CD4-positive, alpha-beta memory T cell (primary cell): ENCODE results near the gene ACP2. TPM values are rescaled to one million over a fixed set of nuclear protein-coding genes. Genes with fewer than 3 reads are reported as not detected.

Experiments
- CTCF ChIA-PET: fragments of 350-600 bp; sonication (Branson Sonifier 250); formaldehyde crosslinking; loops from one replicate; lab custom pipeline; 2021; ENCODE audit warnings: inconsistent platforms; ENCODE audit not compliant: partially characterized antibody; lab: Charles Lee
- POLR2A ChIA-PET: fragments of 350-600 bp; sonication (Branson Sonifier 250); formaldehyde crosslinking; loops from one replicate; lab custom pipeline; 2021; ENCODE audit not compliant: partially characterized antibody; lab: Charles Lee
- DNase-seq, 5 donors: peaks; one replicate each; pipeline versions ENCODE4 v3.0.0 to v3.0.0-alpha.2; 2020 to 2022; ENCODE audit warnings: mixed read lengths in 1 of 5
- H3K27ac ChIP-seq: one replicate; pipeline ENCODE4 v1.7.0; 2013; ENCODE audit warnings: low read depth, low read length
- H3K27me3 ChIP-seq: 2 replicates; pipeline ENCODE4 v1.7.0; 2013; ENCODE audit warnings: mild to moderate bottlenecking, low read length, moderate library complexity; ENCODE audit not compliant: insufficient read depth
- H3K36me3 ChIP-seq: 2 replicates; pipeline ENCODE4 v1.7.0; 2013; ENCODE audit warnings: mild to moderate bottlenecking, low read length, moderate library complexity; ENCODE audit not compliant: insufficient read depth
- H3K4me1 ChIP-seq: 2 replicates; pipeline ENCODE4 v1.7.0; 2013; ENCODE audit warnings: mild to moderate bottlenecking, low read length, moderate library complexity; ENCODE audit not compliant: insufficient read depth
- H3K4me3 ChIP-seq, 2 donors: one replicate each; pipeline ENCODE4 v1.7.0; 2013; ENCODE audit warnings: low read length in 2 of 2, mild to moderate bottlenecking in 1 of 2
- H3K9me3 ChIP-seq, 2 donors: one replicate each; pipeline ENCODE4 v1.7.0; 2013; ENCODE audit warnings: low read length in 2 of 2, control low read depth in 1 of 2; ENCODE audit not compliant: control insufficient read depth in 1 of 2
- H3K27ac Mint-ChIP-seq, 7 donors: one replicate each; pipeline ENCODE4 v1.8.0; 2020 to 2021; ENCODE audit warnings: mixed read lengths in 7 of 7, mild to moderate bottlenecking in 6 of 7, inconsistent platforms in 3 of 7, moderate library complexity in 3 of 7
- H3K27me3 Mint-ChIP-seq, 2 donors: one replicate each; pipeline ENCODE4 v1.8.0; 2020 to 2021; ENCODE audit warnings: mixed read lengths in 2 of 2
- H3K36me3 Mint-ChIP-seq, 2 donors: one replicate each; pipeline ENCODE4 v1.8.0; 2020 to 2021; ENCODE audit warnings: mixed read lengths in 2 of 2, inconsistent platforms in 1 of 2, mild to moderate bottlenecking in 1 of 2
- H3K4me1 Mint-ChIP-seq, 4 donors: one replicate each; pipeline ENCODE4 v1.8.0; 2020 to 2021; ENCODE audit warnings: mixed read lengths in 4 of 4, mild to moderate bottlenecking in 1 of 4
- H3K4me3 Mint-ChIP-seq, 8 donors: one replicate each; pipeline ENCODE4 v1.8.0; 2020 to 2021; ENCODE audit warnings: mixed read lengths in 8 of 8, mild to moderate bottlenecking in 7 of 8, moderate library complexity in 6 of 8, inconsistent platforms in 3 of 8
- H3K9me3 Mint-ChIP-seq, 8 donors: one replicate each; pipeline ENCODE4 v1.8.0; 2020 to 2021; ENCODE audit warnings: mixed read lengths in 8 of 8, mild to moderate bottlenecking in 5 of 8, inconsistent platforms in 3 of 8, moderate library complexity in 1 of 8
- intact Hi-C: fragments of 100-400 bp; cut with micrococcal nuclease; formaldehyde crosslinking; loops from one replicate; pipeline ENCODE4 v1.15.1; 2023
- polyA plus RNA-seq, 2 donors: library from polyadenylated mRNA; unstranded; fragments of 300-500 nt; fragmentation: Illumina TruSeq; gene quantifications; one replicate each; pipeline ENCODE4 v1.2.3, GENCODE V29; 2021
- total RNA-seq, 2 experiments: library from RNA; stranded (reverse); gene quantifications; one replicate each; pipeline ENCODE4 v1.2.3, GENCODE V29; 2021

ACP2 gene
- total and polyA plus RNA-seq, 4 experiments from 2014 or later, result 11.4 to 23.7 (median 21.3) TPM

GRCh38 chr11:47269002-47269828 lies 20.6 kb upstream of the ACP2 start:
- peak overlapping the region; percentile 59 to 90 for H3K4me3 ChIP-seq
- H3K9me3 Mint-ChIP-seq, result no peaks in the 10 kb centered on the region

GRCh38 chr11:47268448-47269001 lies 19.9 kb upstream of the ACP2 start:
- H3K4me1 Mint-ChIP-seq, result peaks cover 38 to 54% (median 48%) of the 10 kb centered on the region in 4 donors
- Histone ChIP-seq H3K27ac (peak overlapping the region; percentile 79), H3K36me3 (no peaks in the 10 kb centered on the region), H3K4me1 (peaks cover 53% of the 10 kb centered on the region), H3K4me3 (peak overlapping the region in 1 of 2 donors; percentile 90), H3K27me3 (no peaks in the 10 kb centered on the region), H3K9me3 (no peaks in the 10 kb centered on the region)
- H3K36me3 Mint-ChIP-seq, result peaks cover 0 to 15% of the 10 kb centered on the region in 2 donors
- H3K9me3 Mint-ChIP-seq, result no peaks in the 10 kb centered on the region
- ChIA-PET POLR2A (interaction anchor here (0.7 to 4.5 kb wide), 8 partner anchors 9 to 158 kb away, joined by 3 to 57 read pairs (median 6); partner anchors contain the start of genes ACP2, ARFGAP2, DDB2 and NR1H3), CTCF (interaction anchor here (1.1 to 1.5 kb wide), 3 partner anchors 20 to 53 kb away, joined by 4 to 6 read pairs (median 5); partner anchors contain the start of genes ACP2 and DDB2)
- peak overlapping the region; percentile 87 to 95 (median 92) for H3K4me3 Mint-ChIP-seq
- peak overlapping the region; percentile 94 to 100 (median 96) for H3K27ac Mint-ChIP-seq
- DNase-seq, result no peak
- intact Hi-C loops, result loop anchor here (1.0 to 10.0 kb wide), 9 partner anchors 20 to 1424 kb away; partner anchors contain the start of genes ACP2, CKAP5, CRY2 and KBTBD4
- H3K27me3 Mint-ChIP-seq, result no peaks in the 10 kb centered on the region

More at GRCh38 chr11:47269002-47269828, 20.6 kb upstream of the ACP2 start:
- no peaks in the 10 kb centered on the region for H3K9me3 ChIP-seq
- Mint-ChIP-seq H3K27ac (peak overlapping the region; percentile 94 to 100 (median 96)), H3K4me1 (peaks cover 41 to 60% (median 52%) of the 10 kb centered on the region in 4 donors), H3K27me3 (no peaks in the 10 kb centered on the region), H3K4me3 (peak overlapping the region; percentile 87 to 95 (median 92)), H3K36me3 (peaks cover under 1 to 22% of the 10 kb centered on the region in 2 donors)
- intact Hi-C loops, result loop anchor here (1.0 to 10.0 kb wide), 9 partner anchors 21 to 1424 kb away; partner anchors contain the start of genes ACP2, CKAP5, CRY2 and KBTBD4
- H3K36me3 ChIP-seq, result peaks cover 6% of the 10 kb centered on the region
- H3K27ac ChIP-seq, result peak overlapping the region; percentile 79
- peak; percentile 84 to 90 (median 87) for DNase-seq
- no peaks in the 10 kb centered on the region for H3K27me3 ChIP-seq
- peaks cover 53% of the 10 kb centered on the region for H3K4me1 ChIP-seq
- ChIA-PET CTCF (interaction anchor here (1.4 to 1.9 kb wide), 3 partner anchors 21 to 143 kb away, joined by 5 to 6 read pairs (median 6); partner anchors contain the start of genes ACP2 and DDB2), POLR2A (interaction anchor here (1.0 to 4.5 kb wide), 9 partner anchors 10 to 139 kb away, joined by 3 to 57 read pairs (median 11); partner anchors contain the start of genes ACP2, ARFGAP2, DDB2 and NR1H3)

- Histone ChIP-seq H3K4me1 (peaks cover 52% of the 10 kb centered on the region), H3K27ac (no peak overlapping the region), H3K4me3 (peak overlapping the region in 1 of 2 donors; percentile 90), H3K36me3 (no peaks in the 10 kb centered on the region), H3K27me3 (no peaks in the 10 kb centered on the region), H3K9me3 (no peaks in the 10 kb centered on the region)
- H3K27me3 Mint-ChIP-seq, result no peaks in the 10 kb centered on the region
- peaks cover 0 to 15% of the 10 kb centered on the region in 2 donors for H3K36me3 Mint-ChIP-seq
- no peaks in the 10 kb centered on the region for H3K9me3 Mint-ChIP-seq
- ChIA-PET POLR2A (interaction anchor here (0.6 to 4.5 kb wide), 9 partner anchors 8 to 159 kb away, joined by 3 to 57 read pairs (median 6); partner anchors contain the start of genes ACP2, ARFGAP2, DDB2 and NR1H3), CTCF (interaction anchor here (1.1 to 1.5 kb wide), 3 partner anchors 20 to 53 kb away, joined by 4 to 6 read pairs (median 5); partner anchors contain the start of genes ACP2 and DDB2)
- intact Hi-C loops, result loop anchor here (5.0 to 10.0 kb wide), 2 partner anchors 309 to 1423 kb away; partner anchors contain the start of genes CRY2, KBTBD4 and NDUFS3
- H3K4me1 Mint-ChIP-seq, result peaks cover 36 to 49% (median 43%) of the 10 kb centered on the region in 4 donors
- peak overlapping the region in 6 of 8 donors; percentile 5 to 95 (median 81) for H3K4me3 Mint-ChIP-seq
- DNase-seq, result no peak
- peak overlapping the region in 6 of 7 donors; percentile 94 to 100 (median 96) for H3K27ac Mint-ChIP-seq
These were observed 19.3 kb upstream of the ACP2 start for GRCh38 chr11:47267876-47268275.

GRCh38 chr11:47264521-47264920 lies 15.9 kb upstream of the ACP2 start:
- no peak overlapping the region for H3K4me3 ChIP-seq
- intact Hi-C loops, result loop anchor here (10.0 kb wide), 1 partner anchor 1420 kb away; the partner anchor contains the start of gene CRY2
- no peak overlapping the region for H3K27ac ChIP-seq
- peaks cover 15 to 27% (median 21%) of the 10 kb centered on the region in 4 donors for H3K4me1 Mint-ChIP-seq
- no peaks in the 10 kb centered on the region for H3K9me3 ChIP-seq
- H3K27me3 ChIP-seq, result no peaks in the 10 kb centered on the region
- H3K4me1 ChIP-seq, result peaks cover 31% of the 10 kb centered on the region
- H3K4me3 Mint-ChIP-seq, result no peak overlapping the region
- no peaks in the 10 kb centered on the region for H3K9me3 Mint-ChIP-seq
- DNase-seq, result no peak
- CTCF ChIA-PET, result interaction anchor here (1.4 to 4.4 kb wide), 5 partner anchors 16 to 190 kb away, joined by 3 to 21 read pairs (median 7); partner anchors contain the start of genes ACP2, ARFGAP2 and DDB2
- H3K36me3 ChIP-seq, result no peaks in the 10 kb centered on the region
- POLR2A ChIA-PET, result interaction anchor here (1.1 to 2.0 kb wide), 3 partner anchors 16 to 87 kb away, joined by 4 to 13 read pairs (median 9); partner anchors contain the start of genes ACP2 and DDB2
- H3K36me3 Mint-ChIP-seq, result peaks cover 0 to 5% of the 10 kb centered on the region in 2 donors
- peak overlapping the region in 2 of 7 donors; percentile 62 to 80 for H3K27ac Mint-ChIP-seq
- no peaks in the 10 kb centered on the region for H3K27me3 Mint-ChIP-seq

- DNase-seq, result no peak
- Mint-ChIP-seq H3K4me3 (no peak overlapping the region), H3K9me3 (no peaks in the 10 kb centered on the region), H3K4me1 (peaks cover 15 to 29% (median 23%) of the 10 kb centered on the region in 4 donors), H3K27me3 (no peaks in the 10 kb centered on the region), H3K27ac (peak overlapping the region in 3 of 7 donors; percentile 25 to 80 (median 62)), H3K36me3 (peaks cover 0 to 3% of the 10 kb centered on the region in 2 donors)
- H3K4me3 ChIP-seq, result no peak overlapping the region
- POLR2A ChIA-PET, result interaction anchor here (0.9 to 2.0 kb wide), 4 partner anchors 15 to 315 kb away, joined by 3 to 13 read pairs (median 4); partner anchors contain the start of genes ACP2, KBTBD4 and NDUFS3
- CTCF ChIA-PET, result interaction anchor here (1.4 to 4.4 kb wide), 5 partner anchors 15 to 191 kb away, joined by 3 to 21 read pairs (median 7); partner anchors contain the start of genes ACP2, ARFGAP2 and DDB2
- H3K36me3 ChIP-seq, result no peaks in the 10 kb centered on the region
- H3K9me3 ChIP-seq, result no peaks in the 10 kb centered on the region
- no peak overlapping the region for H3K27ac ChIP-seq
- intact Hi-C loops, result loop anchor here (10.0 kb wide), 1 partner anchor 1419 kb away; the partner anchor contains the start of gene CRY2
- no peaks in the 10 kb centered on the region for H3K27me3 ChIP-seq
- peaks cover 36% of the 10 kb centered on the region for H3K4me1 ChIP-seq
These were observed 15.5 kb upstream of the ACP2 start for GRCh38 chr11:47264119-47264518.

- peaks cover 2 to 11% (median 7%) of the 10 kb centered on the region in 4 donors for H3K4me1 Mint-ChIP-seq
- ChIA-PET POLR2A (interaction anchor here (1.3 kb wide), 1 partner anchor 19 kb away, joined by 3 read pairs; no protein-coding TSS in a partner anchor), CTCF (interaction anchor here (2.1 to 3.1 kb wide), 2 partner anchors 10 to 74 kb away, joined by 9 to 14 read pairs; partner anchors contain the start of gene PACSIN3)
- peaks cover 24% of the 10 kb centered on the region for H3K4me1 ChIP-seq
- no peaks in the 10 kb centered on the region for H3K27me3 ChIP-seq
- no peak overlapping the region for H3K27ac Mint-ChIP-seq
- intact Hi-C loops, result loop anchor here (10.0 kb wide), 1 partner anchor 1417 kb away; the partner anchor contains the start of gene CRY2
- no peaks in the 10 kb centered on the region for H3K9me3 ChIP-seq
- DNase-seq, result no peak
- no peaks in the 10 kb centered on the region for H3K36me3 ChIP-seq
- H3K9me3 Mint-ChIP-seq, result no peaks in the 10 kb centered on the region
- H3K4me3 Mint-ChIP-seq, result no peak overlapping the region
- no peaks in the 10 kb centered on the region for H3K36me3 Mint-ChIP-seq
- no peaks in the 10 kb centered on the region for H3K27me3 Mint-ChIP-seq
- H3K27ac ChIP-seq, result no peak overlapping the region
- no peak overlapping the region for H3K4me3 ChIP-seq
These were observed 12.7 kb upstream of the ACP2 start for GRCh38 chr11:47261291-47261800.
